NCI-H2227 (cell line): ENCODE data around the gene KCNC2.

Source experiments
- DNase-seq: peaks from one replicate; lab custom pipeline; 2025; ENCODE audit not compliant: unreplicated experiment; lab: John Stamatoyannopoulos, UW

The KCNC2 gene

GRCh38 chr12:75065482-75065881 is 144.2 kb downstream of the KCNC2 start:
- DNase-seq = no peak

- DNase-seq = no peak
Observed at GRCh38 chr12:75062691-75063090, 146.9 kb downstream of the KCNC2 start.

- DNase-seq = no peak
Observed at GRCh38 chr12:75058228-75058627, 151.4 kb downstream of the KCNC2 start.

- DNase-seq = no peak
Observed at GRCh38 chr12:75048767-75049166, 160.9 kb downstream of the KCNC2 start.

- DNase-seq = no peak
Observed at GRCh38 chr12:75047885-75048525, 161.6 kb downstream of the KCNC2 start.

- DNase-seq = no peak
Observed at GRCh38 chr12:75042125-75042524, 167.5 kb downstream of the KCNC2 start.

GRCh38 chr12:75041472-75041871 is 168.2 kb downstream of the KCNC2 start:
- DNase-seq = no peak

GRCh38 chr12:75020068-75020557 is 189.5 kb downstream of the KCNC2 start:
- DNase-seq = peak; percentile 6

GRCh38 chr12:75011120-75011519 is 198.5 kb downstream of the KCNC2 start:
- no peak for DNase-seq

- no peak for DNase-seq
Observed at GRCh38 chr12:75007133-75007532, 202.5 kb downstream of the KCNC2 start.

GRCh38 chr12:75000120-75000519 is 209.5 kb downstream of the KCNC2 start:
- no peak for DNase-seq

- DNase-seq = no peak
Observed at GRCh38 chr12:74999474-74999873, 210.2 kb downstream of the KCNC2 start.
